ENCODE data around the gene S100G.

S100G gene

GRCh38 chrX:16662402-16662801, 12.4 kb downstream of the S100G start:
- H3K4me3 ChIP-seq (ENCODE audit: low read depth, low read length) = no peak overlapping the region
- TF ChIP-seq CTCF (IDR thresholded peaks at IDR 0.05; ENCODE audit: low read depth, low read length) = no peak

- TF ChIP-seq CTCF (IDR thresholded peaks at IDR 0.05; ENCODE audit: low read depth, low read length) = peak; percentile 18; the same call in 1 of the 2 replicates
- no peak overlapping the region for H3K4me3 ChIP-seq (ENCODE audit: low read depth, low read length)
Observed at GRCh38 chrX:16664074-16664473, 14.1 kb downstream of the S100G start.

- TF ChIP-seq CTCF (IDR thresholded peaks at IDR 0.05; ENCODE audit: low read depth, low read length) = no peak
Observed at GRCh38 chrX:16664626-16665025, 14.7 kb downstream of the S100G start.

GRCh38 chrX:16665089-16665488, 15.1 kb downstream of the S100G start:
- TF ChIP-seq CTCF (IDR thresholded peaks at IDR 0.05; ENCODE audit: low read depth, low read length) = no peak
- H3K4me3 ChIP-seq (ENCODE audit: low read depth, low read length) = no peak overlapping the region

More at GRCh38 chrX:16664626-16665025, 14.7 kb downstream of the S100G start:
- H3K4me3 ChIP-seq (ENCODE audit: low read depth, low read length) = no peak overlapping the region

GRCh38 chrX:16666541-16666940, 16.6 kb downstream of the S100G start:
- no peak for TF ChIP-seq CTCF (IDR thresholded peaks at IDR 0.05; ENCODE audit: low read depth, low read length)

GRCh38 chrX:16671005-16671404, 21.0 kb downstream of the S100G start:
- no peak for TF ChIP-seq CTCF (IDR thresholded peaks at IDR 0.05; ENCODE audit: low read depth, low read length)
- no peak overlapping the region for H3K4me3 ChIP-seq (ENCODE audit: low read depth, low read length)

More at GRCh38 chrX:16666541-16666940, 16.6 kb downstream of the S100G start:
- no peak overlapping the region for H3K4me3 ChIP-seq (ENCODE audit: low read depth, low read length)

- no peak for TF ChIP-seq CTCF (IDR thresholded peaks at IDR 0.05; ENCODE audit: low read depth, low read length)
- no peak overlapping the region for H3K4me3 ChIP-seq (ENCODE audit: low read depth, low read length)
Observed at GRCh38 chrX:16678689-16679088, 28.7 kb downstream of the S100G start.

Measured in WI38 (cell line).